HG03095 (cell line): Measurements from ENCODE around the gene ZIC5.

ENCODE experiments used
- ATAC-seq: cut with Tn5 transposase; IDR thresholded peaks from one replicate; pipeline ENCODE4 v1.9.1; 2021; ENCODE audit warnings: moderate library complexity; ENCODE audit not compliant: unreplicated experiment

The ZIC5 gene

DNA sequence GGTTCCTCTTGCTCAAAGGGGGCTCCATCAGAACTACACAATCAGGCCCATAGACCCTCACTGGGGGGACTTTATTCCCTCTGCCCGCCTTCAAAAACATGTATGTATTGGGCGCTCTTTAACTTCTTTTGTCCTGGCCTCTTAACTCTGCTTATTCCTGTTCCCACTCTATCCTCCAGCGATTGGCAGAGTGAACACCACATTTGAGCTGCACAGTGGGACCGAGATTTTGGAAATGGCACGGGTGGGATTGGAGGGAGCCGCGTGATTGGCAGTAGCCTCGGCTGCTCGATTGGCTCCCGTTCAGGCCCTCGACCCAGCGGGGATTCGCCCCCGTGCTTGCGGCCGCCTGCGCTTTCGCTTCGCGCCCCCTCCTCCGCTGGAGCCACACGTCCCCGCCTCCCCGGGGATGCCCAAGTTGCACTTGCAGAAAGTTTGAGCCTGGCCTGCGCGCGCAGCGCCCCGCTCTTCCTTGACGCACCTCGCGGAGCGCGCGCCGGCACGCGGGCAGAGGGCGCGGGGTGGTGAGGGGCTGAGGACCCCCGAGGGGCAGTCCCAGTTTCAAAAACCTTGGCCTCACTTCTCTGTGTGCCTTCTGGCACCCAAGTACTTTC lies at the start of gene ZIC5:
TSS of gene ZIC5 (minus strand) at position 192 of the 614 bp plus-strand sequence. CDS start at position 28, 164 bp downstream.
- ATAC-seq = no peak

DNA sequence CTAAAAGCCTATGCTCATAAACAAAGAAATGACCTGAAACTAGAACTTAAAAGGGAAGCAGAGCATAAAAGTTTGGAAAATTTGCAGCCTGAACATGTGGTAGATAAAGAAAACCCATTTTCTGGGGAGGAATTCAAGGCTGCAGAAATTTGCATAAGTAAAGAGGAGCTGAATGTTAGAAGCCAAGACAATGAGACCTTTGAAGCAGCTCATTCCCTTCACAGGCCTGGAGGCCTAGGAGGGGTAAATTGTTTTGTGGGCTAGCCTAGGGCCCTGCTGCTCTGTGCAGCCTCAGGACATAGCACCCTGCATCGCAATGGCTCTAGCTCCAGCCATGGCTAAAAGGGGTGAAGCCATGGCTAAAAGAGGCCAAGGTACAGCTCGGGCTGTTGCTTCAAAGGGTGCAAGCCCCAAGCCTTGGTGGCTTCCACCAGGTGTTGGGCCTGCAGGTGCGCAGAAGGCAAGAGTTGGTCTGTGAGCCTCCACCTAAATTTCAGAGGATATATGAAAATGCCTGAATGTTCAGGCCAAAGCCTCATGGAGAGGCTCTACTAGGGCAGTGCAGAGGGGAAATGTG lies 48.3 kb upstream of the ZIC5 start:
- no peak for ATAC-seq

DNA sequence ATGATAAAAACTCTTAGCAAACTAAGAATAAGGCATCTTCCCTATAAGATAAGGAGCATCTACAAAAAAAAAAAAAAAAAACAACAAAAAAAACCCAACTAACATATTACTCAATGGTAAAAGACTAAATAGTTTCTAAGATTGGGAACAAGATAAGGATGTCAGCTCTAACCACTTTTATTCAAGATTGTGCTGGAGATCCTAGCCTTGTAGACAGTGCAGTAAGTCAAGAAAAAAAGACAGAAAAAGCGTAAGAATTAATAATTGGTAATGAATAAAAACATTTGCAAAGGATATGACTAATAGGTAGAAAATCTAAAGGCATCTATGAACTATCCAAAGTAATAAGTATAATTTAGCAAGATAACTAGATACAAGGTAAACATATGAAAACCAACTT lies 43.1 kb upstream of the ZIC5 start:
- no peak for ATAC-seq

DNA sequence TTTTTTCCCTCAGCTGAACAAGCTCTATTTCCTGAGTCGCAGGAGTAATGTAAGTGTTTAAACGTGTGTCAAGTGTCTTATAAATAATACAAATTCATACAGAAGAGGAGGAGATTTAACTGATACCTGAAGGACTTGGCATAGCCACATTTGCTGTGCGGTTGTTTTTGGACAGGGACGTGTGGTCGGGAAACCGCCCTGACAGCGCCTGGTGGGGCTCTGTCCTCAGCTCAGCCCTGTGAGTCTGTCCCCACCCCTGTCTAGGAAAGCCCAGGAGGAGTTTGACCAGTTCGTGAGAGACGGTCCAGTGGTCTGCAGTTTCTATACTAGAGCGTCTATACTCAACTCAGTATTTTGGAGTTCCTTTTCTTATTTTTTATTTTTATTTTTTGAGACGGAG lies 26.7 kb upstream of the ZIC5 start:
- ATAC-seq = no peak

DNA sequence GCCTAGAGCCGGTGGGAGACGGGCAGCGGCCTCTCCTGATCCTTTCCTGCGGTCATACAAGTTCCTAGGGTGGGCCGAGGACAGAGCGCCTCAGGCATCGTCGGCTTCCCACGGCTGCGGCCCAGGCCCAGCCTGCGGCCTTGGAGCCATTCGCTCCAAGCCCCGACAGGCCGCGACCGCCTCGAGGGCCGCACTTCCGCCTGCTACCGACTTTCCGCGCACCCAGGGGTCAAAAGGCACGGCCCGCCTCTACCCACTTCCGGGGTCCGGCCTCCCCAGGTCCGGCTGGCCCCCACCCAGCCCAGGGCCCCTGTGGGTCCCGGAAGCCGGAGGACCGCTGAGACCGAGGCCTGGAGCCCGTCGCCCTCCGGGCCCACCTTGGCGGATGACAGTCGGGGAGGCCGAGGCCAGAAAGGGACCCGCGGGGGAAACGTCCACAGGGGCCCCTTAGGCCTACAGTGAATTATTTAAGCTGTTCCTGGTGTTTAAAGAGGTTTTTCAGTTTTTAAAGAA lies 26.2 kb upstream of the ZIC5 start:
- ATAC-seq = no peak

DNA sequence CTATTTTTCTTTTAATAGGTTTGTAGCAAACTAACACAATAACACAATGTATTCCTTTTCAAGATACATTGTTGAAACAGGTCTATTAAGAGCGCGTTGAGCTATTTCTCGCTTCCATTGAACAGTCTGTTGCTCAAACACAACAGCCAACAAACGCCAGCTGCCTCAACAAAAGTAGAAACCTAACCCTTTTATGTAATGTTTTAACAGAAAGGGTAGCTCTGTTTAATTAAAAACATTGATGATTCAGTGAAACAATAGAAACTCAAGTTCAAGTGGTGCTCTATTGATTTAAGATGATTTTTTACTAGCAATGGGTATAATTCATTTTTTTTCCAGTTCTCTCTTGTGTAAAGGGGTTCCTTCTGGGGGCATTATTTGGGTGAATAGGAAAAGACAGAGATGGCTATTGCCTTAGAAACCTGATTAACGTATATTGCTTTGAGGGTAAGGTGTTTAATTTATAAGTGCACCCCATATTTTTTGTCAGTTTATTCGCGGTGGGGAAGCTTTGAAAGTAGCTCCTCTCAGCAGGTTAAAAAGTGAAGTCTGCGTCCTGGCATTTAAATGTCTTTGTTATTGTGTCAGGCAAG lies 24.9 kb upstream of the ZIC5 start:
- ATAC-seq = no peak

DNA sequence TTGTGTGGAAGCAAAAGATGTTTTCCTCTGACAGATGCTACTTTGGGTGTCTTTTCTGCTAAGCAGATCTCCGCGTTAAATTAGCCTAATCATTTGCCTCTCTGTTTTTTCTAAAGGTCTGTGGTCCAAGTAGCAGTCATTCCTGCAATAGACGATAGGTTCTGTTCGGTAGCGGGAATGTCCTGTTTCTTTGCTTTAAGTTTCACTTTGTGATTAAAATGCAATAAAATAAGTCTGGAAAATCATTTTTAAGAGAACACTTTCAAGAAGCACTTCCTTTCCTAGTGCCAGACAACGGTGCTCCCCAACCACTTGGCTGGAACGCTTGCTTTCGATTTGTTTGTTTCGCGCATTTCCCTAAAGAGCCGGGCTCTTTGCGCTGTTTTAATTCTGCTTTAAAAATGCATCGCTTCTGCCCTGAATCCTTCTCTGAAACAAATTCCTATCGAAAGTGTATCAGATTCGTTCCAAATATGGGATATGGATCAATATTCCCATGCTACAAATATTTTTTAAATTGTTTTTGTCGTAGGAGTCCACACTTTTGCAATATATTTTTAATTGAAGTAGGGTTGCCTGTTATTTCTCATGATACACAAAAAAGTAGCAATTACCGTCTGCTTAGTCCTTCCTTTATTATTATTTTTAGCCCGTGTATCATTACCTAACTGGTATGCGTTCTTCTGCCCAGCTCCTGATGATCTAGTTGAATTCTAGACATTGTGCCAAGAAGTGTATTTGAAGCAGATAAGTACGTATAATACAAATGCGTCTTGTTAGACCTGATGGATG lies 24.2 kb upstream of the ZIC5 start:
- no peak for ATAC-seq

DNA sequence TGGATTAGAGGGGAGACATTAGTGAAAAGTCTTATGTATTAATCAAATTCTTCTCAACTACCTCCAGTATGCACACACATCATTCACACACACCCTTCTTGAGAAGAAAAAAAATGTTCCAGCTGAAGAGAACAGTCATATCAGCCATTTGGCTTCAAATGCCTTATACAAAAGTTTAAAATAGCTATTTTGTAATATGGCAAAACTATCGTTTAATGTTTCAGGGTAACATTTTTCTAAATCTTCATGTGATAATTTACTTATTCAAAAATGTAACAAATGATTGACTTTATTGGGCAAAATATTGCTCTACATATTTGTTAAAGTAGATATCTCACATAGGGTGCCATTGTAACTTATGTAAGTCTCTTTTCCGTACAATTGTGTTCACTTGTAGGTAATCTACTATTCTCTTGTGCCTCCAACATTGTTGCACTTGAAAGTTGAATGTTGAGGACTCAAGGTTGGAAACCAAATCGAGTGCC lies 23.6 kb upstream of the ZIC5 start:
- no peak for ATAC-seq

DNA sequence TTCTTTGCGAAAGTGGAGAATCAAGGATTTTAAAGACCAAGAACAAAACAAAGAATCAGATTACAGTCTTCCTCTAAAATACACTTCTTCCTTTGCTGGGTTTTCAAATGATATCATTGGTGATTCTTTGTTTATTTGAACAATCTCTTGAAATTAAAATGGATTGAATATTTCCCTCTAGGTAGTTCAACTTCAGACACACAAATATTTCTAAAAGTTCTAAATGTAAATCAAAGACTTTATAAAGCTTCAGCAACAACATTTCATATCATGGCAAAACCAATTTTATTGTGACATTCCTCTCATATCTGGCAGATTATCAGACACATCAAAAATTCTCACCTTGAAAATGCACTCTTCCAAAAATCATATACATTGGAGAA lies 23.1 kb upstream of the ZIC5 start:
- no peak for ATAC-seq

DNA sequence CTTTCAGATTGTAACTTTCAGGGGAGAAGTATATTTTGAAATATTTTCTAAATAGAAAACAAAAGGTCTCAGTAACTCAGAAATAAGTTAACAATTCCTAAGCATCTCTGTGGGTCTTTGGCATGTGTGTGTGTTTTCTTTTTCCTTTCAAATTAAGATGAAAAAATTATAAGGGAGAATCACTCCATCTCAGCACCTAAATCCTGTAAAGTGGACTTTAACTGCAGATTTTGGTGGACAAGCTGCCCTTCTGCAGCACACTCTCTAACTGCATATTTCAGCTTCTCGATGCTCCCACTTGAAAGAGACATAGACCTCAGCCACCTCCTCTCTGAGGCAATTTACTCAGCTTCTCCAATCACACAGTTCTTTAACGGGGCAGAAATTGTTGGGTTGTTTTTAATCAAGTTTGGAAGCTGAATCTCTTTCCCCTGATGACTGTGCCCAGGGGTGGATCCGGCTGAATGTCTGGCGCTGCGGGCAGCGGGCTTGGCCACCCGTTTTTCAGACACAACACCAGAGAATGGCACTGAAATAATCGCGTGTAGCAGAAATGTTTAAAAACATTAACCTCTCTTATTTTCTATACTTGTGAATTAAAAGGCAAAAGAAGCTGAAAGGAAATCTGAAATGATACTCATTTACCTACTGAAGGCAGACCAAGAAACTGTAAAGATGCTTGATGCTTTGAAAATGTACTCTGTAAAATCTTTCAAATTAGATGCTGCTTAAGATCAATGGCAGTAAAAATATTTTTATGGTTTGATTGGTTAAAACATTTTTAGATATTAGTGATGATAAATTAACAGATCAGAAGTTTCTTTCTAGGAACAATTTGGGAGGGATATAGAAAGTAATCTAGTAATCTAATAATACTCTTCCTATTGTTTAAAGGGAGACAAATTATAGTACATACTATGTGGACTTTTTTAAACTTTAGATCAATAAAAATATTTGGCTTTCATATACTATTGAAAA lies 22.4 kb upstream of the ZIC5 start:
- ATAC-seq = no peak

DNA sequence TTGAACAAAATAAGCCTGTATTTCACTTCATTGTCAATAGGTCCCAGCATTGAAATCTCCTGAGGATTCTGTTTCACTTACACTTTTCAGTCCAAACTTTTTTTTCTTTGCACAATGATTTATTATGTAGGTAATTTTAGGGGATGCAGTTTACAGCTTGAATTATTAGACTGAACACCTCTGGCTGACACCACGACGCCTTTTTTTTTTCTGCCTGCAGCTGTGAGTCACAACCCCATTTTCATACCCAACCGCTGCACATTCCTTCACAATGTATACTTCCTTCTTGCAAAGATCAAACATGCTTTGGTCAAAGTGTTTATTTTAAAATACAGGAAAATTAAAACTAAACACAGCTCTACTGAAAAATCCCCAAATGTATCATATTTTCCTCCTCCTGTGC lies 21.4 kb upstream of the ZIC5 start:
- no peak for ATAC-seq

DNA sequence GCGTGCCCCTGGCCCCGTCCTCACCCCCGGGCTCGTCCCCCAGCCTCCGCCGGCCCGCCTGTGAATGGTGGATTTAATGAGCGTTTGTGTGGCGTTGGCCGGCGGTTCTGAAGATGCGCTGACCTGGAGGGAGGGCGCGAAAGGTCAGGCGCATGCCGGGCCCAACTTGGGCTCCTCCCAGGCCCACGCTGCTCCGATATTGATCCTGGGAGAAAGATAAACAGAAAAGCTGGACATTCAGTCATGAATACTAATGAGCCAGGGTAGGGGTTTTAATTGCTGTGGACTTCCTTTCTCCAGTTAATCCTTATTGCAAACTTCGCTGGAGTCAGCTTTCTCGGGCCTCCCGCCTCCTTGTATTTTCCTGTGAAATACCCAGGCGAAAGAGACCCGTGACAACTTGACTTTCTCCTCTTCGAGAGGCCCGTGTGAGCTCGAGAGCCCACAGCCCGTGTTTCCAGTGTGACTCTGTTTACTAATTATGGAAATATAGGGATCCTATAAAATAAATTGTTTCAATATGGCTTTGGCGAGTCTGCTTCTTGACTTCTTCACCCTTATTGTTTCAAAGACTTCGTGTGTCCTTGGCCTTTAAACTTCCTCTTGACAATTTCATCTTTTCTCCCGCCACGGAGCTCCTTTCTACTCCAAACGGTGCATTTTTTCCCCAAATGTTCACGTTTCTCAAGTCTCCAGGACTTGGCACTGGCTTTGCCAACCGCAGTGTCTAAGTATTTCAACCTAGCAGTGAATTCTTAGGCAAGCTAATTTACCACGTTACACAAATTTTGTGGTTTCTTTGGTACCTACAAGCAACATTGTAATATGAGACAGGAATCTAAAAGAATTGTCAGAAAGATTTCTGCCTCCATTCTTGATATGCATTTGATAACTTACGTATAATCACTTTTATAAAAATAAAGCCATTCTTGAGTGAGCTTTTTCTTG lies 20.5 kb upstream of the ZIC5 start:
- no peak for ATAC-seq

DNA sequence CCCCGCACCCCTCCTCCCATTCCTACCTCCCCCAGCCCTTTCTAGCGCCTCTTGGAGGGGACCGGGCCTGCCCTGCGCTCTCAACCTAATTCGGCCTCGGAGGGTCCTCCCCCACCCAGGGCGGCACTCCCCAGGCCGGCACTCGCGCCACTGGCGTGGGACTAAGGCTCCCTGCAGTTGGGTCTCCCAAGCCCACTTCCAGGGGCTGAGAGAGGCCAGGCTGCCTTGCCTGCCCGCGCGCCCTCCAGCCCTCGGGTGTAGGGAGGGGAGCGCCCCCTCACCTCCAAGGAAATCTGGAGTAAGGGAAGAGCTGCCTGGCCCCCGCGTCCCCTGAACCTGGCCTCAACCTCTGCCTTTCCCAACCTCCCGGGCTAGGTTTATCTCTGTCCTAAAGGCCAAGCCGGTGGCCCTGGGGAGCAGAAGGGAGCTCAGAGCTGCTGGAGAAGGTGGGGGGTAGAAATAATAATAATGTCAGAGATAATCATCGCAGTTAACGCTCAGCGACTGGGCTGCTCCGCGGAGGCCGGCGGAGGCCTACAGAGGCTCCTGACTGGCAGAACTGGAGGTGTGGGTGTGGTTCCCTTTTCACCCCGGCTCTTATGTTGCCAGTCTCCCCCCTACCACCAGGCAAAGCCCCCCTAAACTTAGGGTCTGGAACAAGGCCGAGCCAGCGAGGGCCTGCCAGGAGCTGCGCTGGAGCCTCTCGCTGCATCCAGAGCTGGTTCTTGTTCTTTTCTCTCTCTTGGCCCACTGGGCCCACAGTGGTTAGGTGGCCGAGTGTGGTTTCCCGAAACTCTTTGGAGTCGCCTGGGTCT lies 19.7 kb upstream of the ZIC5 start:
- no peak for ATAC-seq

DNA sequence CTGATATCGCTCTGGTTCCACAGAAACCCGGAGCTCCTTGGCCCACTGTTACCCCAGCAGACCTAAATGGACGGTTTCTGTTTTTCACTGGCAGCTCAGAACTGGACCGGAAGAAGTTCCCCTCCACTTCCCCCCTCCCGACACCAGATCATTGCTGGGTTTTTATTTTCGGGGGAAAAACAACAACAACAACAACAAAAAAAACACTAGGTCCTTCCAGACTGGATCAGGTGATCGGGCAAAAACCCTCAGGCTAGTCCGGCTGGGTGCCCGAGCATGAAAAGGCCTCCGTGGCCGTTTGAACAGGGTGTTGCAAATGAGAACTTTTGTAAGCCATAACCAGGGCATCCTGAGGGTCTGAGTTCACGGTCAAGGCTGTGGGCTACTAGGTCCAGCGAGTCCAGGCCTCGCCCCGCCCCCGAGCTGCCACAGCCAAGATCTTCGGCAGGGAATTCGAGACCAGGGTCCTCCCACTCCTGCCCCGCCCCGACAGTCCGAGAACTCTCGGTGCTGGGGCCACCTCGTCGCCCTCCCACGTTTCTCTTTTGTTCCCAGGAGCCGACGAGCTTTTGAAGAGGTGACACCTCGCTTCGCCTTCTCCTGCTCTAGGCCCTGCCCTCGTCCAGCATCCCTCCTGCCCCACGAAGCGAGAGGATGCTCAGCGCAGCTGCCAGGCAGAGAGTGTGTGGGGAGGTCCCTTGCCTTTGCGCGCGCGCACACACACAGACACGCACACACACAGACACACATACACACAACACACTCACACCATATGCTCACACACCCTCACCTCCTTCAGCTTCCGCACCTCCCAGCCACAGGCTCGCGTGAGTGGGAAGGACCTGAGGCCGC lies 18.8 kb upstream of the ZIC5 start:
- no peak for ATAC-seq

DNA sequence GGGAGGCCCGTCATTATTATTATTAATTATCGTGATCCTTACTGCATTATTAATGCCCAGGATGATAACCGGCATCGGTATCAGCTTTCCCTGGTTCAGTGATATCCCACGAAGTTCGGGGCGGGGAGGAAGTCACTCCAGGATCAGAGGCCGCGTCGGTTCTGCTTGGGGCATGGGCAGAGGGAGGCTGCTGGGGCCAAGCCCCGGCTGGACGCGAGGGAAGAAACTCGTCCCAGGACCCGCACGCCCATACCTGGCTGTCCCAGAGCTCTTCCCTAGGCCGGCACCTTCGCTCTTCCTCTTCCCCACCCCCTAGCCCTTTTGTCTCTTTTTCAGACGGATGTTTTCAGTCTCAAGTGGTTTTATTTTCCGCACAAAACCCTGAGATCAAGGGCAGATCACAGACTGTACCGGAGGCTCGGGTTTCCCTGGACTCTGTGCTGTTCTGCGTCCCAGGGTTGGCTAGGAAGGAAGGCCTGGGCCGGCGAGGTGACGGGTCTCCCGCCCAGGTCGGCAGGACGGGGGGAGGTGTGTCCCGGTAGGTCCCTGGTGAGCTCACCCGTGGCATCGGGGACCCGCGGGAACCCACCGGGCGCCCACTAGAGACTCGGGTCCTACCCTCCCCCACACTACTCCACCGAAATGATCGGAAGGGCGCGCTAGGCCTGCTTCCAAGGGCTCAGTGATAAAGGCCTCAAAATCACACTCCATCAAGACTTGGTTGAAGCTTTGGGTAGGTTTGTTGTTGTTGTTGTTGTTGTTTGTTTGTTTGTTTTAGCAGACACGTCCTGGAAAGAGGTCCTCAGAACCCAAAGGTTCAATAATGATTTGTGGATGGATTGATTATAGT lies 17.9 kb upstream of the ZIC5 start:
- ATAC-seq = no peak

DNA sequence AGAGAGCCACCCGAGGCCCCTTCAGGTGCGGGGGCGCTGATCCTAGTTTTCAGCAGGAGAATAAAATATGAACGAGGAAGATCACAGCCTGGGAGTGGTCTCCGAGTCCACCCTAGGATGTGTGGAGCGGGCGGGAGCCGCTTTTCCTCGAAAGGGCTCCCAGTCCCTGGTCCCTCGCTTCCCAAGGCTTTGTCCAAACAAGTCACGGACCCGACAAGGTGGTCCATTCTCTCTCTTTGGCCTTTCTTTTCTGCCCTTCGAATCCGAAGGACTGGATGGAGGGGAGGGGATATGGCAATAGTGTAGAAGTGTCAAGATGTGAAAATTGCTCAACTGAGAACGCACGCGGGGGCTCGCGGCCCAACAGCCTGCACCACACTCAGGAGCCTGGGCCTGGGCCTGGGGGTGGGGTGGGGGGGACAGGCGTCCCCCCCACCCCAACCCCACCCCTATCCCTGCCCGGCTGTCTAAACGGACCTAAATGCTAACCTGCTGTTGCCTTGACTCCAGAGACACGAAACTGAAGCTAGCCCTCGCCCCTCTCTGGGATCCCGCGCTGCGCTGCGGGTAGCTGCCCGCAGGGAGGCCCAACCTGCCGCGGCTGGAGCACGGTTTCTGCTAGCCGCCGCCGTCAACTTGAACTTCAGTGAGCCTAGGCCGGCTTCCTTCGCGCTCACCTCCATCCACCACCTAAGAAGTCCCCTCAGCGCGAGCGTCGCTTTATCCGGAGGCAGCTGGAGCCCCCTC lies 17.1 kb upstream of the ZIC5 start:
- no peak for ATAC-seq
